ENCODE data around the gene PPP4C.
A peak's percentile ranks its signal among the peaks of the same experiment; 100 is the strongest.

Gene PPP4C

GRCh38 chr16:30082545-30083090, 6.8 kb downstream of the PPP4C start:
- Mint-ChIP-seq H3K27ac (no peak overlapping the region), H3K9me3 (no peaks in the 10 kb centered on the region), H3K4me1 (peaks cover 17% of the 10 kb centered on the region), H3K36me3 (peaks cover 19% of the 10 kb centered on the region), H3K4me3 (no peak overlapping the region), H3K27me3 (no peaks in the 10 kb centered on the region)
- ATAC-seq (ENCODE audit: low read depth) (no peak), DNase-seq (ENCODE audit: low spot score in 2 of 2) (no peak)

DNA sequence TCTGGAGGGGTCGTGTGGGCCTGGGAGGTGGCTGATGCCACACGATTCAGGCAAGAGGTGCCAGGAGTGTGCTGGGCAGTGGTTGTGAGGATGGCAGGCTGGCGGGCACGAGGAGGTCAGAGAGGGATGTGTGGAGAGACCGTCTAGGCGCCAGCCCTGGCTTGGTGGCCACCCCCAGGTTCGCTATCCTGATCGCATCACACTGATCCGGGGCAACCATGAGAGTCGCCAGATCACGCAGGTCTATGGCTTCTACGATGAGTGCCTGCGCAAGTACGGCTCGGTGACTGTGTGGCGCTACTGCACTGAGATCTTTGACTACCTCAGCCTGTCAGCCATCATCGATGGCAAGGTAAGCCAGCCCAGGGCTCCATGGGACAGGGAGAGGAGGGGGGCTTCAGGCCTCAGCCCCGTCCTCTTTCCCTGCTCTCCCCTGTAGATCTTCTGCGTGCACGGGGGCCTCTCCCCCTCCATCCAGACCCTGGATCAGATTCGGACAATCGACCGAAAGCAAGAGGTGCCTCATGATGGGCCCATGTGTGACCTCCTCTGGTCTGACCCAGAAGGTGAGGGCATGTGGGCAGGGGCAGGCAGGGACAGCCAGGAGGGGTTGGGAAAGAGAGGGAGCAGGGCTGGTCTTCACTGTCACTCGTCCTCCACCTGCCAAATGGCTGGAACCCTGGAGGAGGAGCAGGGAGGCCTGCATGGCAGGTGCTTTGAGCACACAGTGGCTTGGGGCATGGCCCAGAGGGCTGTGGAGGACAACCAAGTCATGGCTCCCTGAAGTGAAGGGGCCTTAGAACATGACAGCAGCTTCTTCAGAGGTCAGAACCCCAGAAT, 7.6 kb downstream of the PPP4C start:
- DNase-seq (ENCODE audit: low spot score in 2 of 2): no peak
- H3K27me3 Mint-ChIP-seq: no peaks in the 10 kb centered on the region
- peaks cover 12% of the 10 kb centered on the region for H3K4me1 Mint-ChIP-seq
- H3K36me3 Mint-ChIP-seq: peaks cover 19% of the 10 kb centered on the region
- ATAC-seq (ENCODE audit: low read depth): no peak
- H3K9me3 Mint-ChIP-seq: no peaks in the 10 kb centered on the region
- H3K4me3 Mint-ChIP-seq: no peak overlapping the region
- H3K27ac Mint-ChIP-seq: no peak overlapping the region

DNA sequence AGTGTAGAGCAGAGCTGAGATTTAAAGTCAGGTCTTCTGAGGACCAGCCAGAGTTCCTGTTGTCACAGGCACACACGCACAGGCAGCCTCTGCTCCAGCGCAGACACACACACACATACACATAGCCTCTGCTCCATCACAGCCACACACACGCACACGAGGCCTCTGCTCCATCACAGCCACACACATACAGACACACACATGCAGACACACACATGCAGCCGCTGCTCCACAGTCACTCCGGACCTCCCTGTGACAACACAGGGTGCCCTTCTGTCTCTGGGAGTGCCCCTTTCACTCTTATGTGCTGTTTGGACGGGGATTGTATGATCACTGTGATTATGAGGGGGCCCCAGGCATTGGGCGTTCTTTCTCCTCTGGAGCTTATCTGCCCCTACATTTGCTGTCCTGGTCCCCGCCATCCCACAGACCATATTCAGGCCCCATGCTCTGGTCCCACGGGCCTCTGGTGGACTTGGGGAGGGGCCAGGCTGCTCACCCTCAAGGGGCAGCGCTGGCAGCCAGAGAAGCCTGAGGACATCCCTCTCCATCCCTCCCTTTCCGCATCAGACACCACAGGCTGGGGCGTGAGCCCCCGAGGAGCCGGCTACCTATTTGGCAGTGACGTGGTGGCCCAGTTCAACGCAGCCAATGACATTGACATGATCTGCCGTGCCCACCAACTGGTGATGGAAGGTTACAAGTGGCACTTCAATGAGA, 8.5 kb downstream of the PPP4C start:
- no peak for DNase-seq (ENCODE audit: low spot score in 2 of 2)
- H3K27ac Mint-ChIP-seq: no peak overlapping the region
- H3K4me1 Mint-ChIP-seq: peaks cover 12% of the 10 kb centered on the region
- no peak for ATAC-seq (ENCODE audit: low read depth)
- peaks cover 19% of the 10 kb centered on the region for H3K36me3 Mint-ChIP-seq
- no peaks in the 10 kb centered on the region for H3K27me3 Mint-ChIP-seq
- H3K4me3 Mint-ChIP-seq: no peak overlapping the region
- H3K9me3 Mint-ChIP-seq: no peaks in the 10 kb centered on the region

GRCh38 chr16:30084816-30085159, 9.0 kb downstream of the PPP4C start:
- DNase-seq (ENCODE audit: low spot score in 2 of 2): no peak
- no peak for ATAC-seq (ENCODE audit: low read depth)
- Mint-ChIP-seq H3K4me3 (no peak overlapping the region), H3K27ac (no peak overlapping the region), H3K36me3 (peaks cover 15% of the 10 kb centered on the region), H3K4me1 (peaks cover 12% of the 10 kb centered on the region), H3K9me3 (no peaks in the 10 kb centered on the region), H3K27me3 (no peaks in the 10 kb centered on the region)

DNA sequence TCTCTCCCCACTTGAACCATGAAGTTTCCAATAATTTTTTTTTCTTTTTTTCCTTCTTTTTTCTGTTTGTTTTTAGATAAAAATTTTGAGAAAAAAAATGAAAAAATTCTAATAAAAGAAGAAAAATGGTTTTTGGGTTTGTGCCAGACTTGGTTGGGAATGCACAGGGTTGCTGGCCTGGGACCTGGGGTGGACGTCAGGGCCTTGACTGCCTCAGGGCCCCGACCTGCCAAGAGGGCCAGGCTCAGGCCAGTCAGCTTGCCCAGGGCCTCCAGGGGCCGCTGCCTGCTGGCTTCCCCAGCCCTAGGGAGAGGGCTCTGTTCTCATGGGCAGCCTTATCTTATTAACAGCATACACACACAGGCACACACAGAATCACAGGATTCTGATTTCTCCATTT, 9.5 kb downstream of the PPP4C start:
- Mint-ChIP-seq H3K4me3 (no peak overlapping the region), H3K27me3 (no peaks in the 10 kb centered on the region), H3K9me3 (no peaks in the 10 kb centered on the region), H3K36me3 (peaks cover 14% of the 10 kb centered on the region), H3K27ac (no peak overlapping the region), H3K4me1 (peaks cover 15% of the 10 kb centered on the region)
- ATAC-seq (ENCODE audit: low read depth) (no peak), DNase-seq (ENCODE audit: low spot score in 2 of 2) (no peak)

- no peak overlapping the region for H3K4me3 Mint-ChIP-seq
- no peaks in the 10 kb centered on the region for H3K9me3 Mint-ChIP-seq
- no peak for DNase-seq (ENCODE audit: low spot score in 2 of 2)
- H3K36me3 Mint-ChIP-seq: peaks cover 13% of the 10 kb centered on the region
- no peak for ATAC-seq (ENCODE audit: low read depth)
- peaks cover 16% of the 10 kb centered on the region for H3K4me1 Mint-ChIP-seq
- no peak overlapping the region for H3K27ac Mint-ChIP-seq
- H3K27me3 Mint-ChIP-seq: no peaks in the 10 kb centered on the region
Observed at GRCh38 chr16:30085820-30086219, 10.0 kb downstream of the PPP4C start.

- DNase-seq (ENCODE audit: low spot score in 2 of 2) (no peak), ATAC-seq (ENCODE audit: low read depth) (peak; percentile 44)
- no peak overlapping the region for H3K4me3 Mint-ChIP-seq
Observed at GRCh38 chr16:30086291-30087140, 10.7 kb downstream of the PPP4C start.

GRCh38 chr16:30087181-30087898, 11.5 kb downstream of the PPP4C start:
- no peaks in the 10 kb centered on the region for H3K27me3 Mint-ChIP-seq
- H3K4me1 Mint-ChIP-seq: peaks cover 19% of the 10 kb centered on the region
- no peaks in the 10 kb centered on the region for H3K9me3 Mint-ChIP-seq
- no peak overlapping the region for H3K27ac Mint-ChIP-seq
- DNase-seq (ENCODE audit: low spot score in 2 of 2) (no peak), ATAC-seq (ENCODE audit: low read depth) (no peak)
- no peak overlapping the region for H3K4me3 Mint-ChIP-seq
- peaks cover 6% of the 10 kb centered on the region for H3K36me3 Mint-ChIP-seq

More at GRCh38 chr16:30086291-30087140, 10.7 kb downstream of the PPP4C start:
- Mint-ChIP-seq H3K36me3 (peaks cover 12% of the 10 kb centered on the region), H3K27me3 (no peaks in the 10 kb centered on the region), H3K4me1 (peaks cover 16% of the 10 kb centered on the region), H3K27ac (peak overlapping the region; percentile 41), H3K9me3 (no peaks in the 10 kb centered on the region)

DNA sequence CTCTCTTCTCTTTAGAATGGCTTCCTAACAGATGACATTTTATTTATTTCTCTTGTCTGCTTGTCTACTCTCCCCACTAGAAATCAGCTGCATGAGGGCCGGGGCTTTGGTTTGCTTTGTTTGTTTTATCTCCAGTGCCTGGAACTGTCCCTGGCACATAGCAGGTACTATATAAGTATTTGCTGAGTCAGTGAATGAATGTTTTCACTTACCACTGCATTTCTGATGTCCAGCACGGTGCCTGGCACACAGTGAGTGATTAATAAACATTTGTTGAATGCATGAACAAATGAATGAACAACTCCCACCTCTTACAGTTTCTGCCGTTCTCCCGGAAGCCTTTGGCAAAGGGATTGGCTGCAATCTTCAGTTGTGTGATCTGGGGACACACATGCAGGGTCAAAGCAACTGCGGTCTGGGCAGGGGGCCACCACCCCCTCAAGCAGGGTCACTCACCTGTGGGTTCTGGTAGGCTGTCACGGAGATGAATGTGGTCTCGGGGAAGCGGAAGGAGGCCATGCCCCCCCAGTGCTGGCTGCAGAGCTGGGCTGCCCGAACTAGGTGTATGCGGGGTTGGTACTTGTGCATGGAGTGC, 12.5 kb downstream of the PPP4C start:
- ATAC-seq (ENCODE audit: low read depth): no peak
- H3K4me1 Mint-ChIP-seq: peaks cover 26% of the 10 kb centered on the region
- no peak overlapping the region for H3K27ac Mint-ChIP-seq
- no peak for DNase-seq (ENCODE audit: low spot score in 2 of 2)
- no peak overlapping the region for H3K4me3 Mint-ChIP-seq
- no peaks in the 10 kb centered on the region for H3K9me3 Mint-ChIP-seq
- no peaks in the 10 kb centered on the region for H3K27me3 Mint-ChIP-seq
- H3K36me3 Mint-ChIP-seq: no peaks in the 10 kb centered on the region

- Mint-ChIP-seq H3K4me1 (peaks cover 27% of the 10 kb centered on the region), H3K27ac (no peak overlapping the region), H3K36me3 (peaks cover 1% of the 10 kb centered on the region), H3K27me3 (no peaks in the 10 kb centered on the region), H3K9me3 (no peaks in the 10 kb centered on the region), H3K4me3 (no peak overlapping the region)
- ATAC-seq (ENCODE audit: low read depth) (no peak), DNase-seq (ENCODE audit: low spot score in 2 of 2) (no peak)
Observed at GRCh38 chr16:30088832-30089624, 13.2 kb downstream of the PPP4C start.

GRCh38 chr16:30090610-30091331, 15.0 kb downstream of the PPP4C start:
- ATAC-seq (ENCODE audit: low read depth): no peak
- DNase-seq (ENCODE audit: low spot score in 2 of 2): no peak
- H3K36me3 Mint-ChIP-seq: peaks cover 11% of the 10 kb centered on the region
- H3K4me1 Mint-ChIP-seq: peaks cover 37% of the 10 kb centered on the region
- no peaks in the 10 kb centered on the region for H3K27me3 Mint-ChIP-seq
- no peak overlapping the region for H3K27ac Mint-ChIP-seq
- H3K9me3 Mint-ChIP-seq: no peaks in the 10 kb centered on the region
- H3K4me3 Mint-ChIP-seq: no peak overlapping the region
